Fibroblast of the conjunctiva (primary cell): ENCODE results near the gene TADA2B.
A peak's percentile ranks its signal among the peaks of the same experiment; 100 is the strongest.
"Not testable (repeated sequence)": the region's sequence is repeated elsewhere in the genome, so short reads cannot be mapped to it uniquely, and the experiment has no call there.

Experiments
- DNase-seq: peaks from one replicate; pipeline ENCODE4 v3.0.0-alpha.2; 2010; ENCODE audit warnings: low read depth

Gene TADA2B

GRCh38 chr4:7079909-7080308 lies 36.7 kb downstream of the TADA2B start:
- DNase-seq: not testable (repeated sequence)

- no peak for DNase-seq
These were observed 40.7 kb downstream of the TADA2B start for GRCh38 chr4:7083597-7084563.

GRCh38 chr4:7084564-7084961 lies 41.4 kb downstream of the TADA2B start:
- not testable (repeated sequence) for DNase-seq

- no peak for DNase-seq
These were observed 43.2 kb downstream of the TADA2B start for GRCh38 chr4:7086384-7086783.

GRCh38 chr4:7087036-7087435 lies 43.9 kb downstream of the TADA2B start:
- no peak for DNase-seq

GRCh38 chr4:7089213-7089986 lies 46.2 kb downstream of the TADA2B start:
- no peak for DNase-seq

- DNase-seq: no peak
These were observed 48.9 kb downstream of the TADA2B start for GRCh38 chr4:7092026-7092425.

GRCh38 chr4:7094916-7095315 lies 51.7 kb downstream of the TADA2B start:
- DNase-seq: no peak

- no peak for DNase-seq
These were observed 52.5 kb downstream of the TADA2B start for GRCh38 chr4:7095611-7096155.

GRCh38 chr4:7096236-7096635 lies 53.1 kb downstream of the TADA2B start:
- no peak for DNase-seq

GRCh38 chr4:7101692-7102515 lies 58.7 kb downstream of the TADA2B start:
- peak; percentile 47 for DNase-seq

- not testable (repeated sequence) for DNase-seq
These were observed 59.3 kb downstream of the TADA2B start for GRCh38 chr4:7102516-7102909.

- peak; percentile 54 for DNase-seq
These were observed 59.9 kb downstream of the TADA2B start for GRCh38 chr4:7103031-7103606.

GRCh38 chr4:7103607-7104365 lies 60.6 kb downstream of the TADA2B start:
- no peak for DNase-seq

GRCh38 chr4:7104366-7105031 lies 61.3 kb downstream of the TADA2B start:
- DNase-seq: no peak

- no peak for DNase-seq
These were observed 62.1 kb downstream of the TADA2B start for GRCh38 chr4:7105276-7105675.

- no peak for DNase-seq
These were observed 64.2 kb downstream of the TADA2B start for GRCh38 chr4:7107166-7107905.
